Brain microvascular endothelial cell (primary cell): ENCODE data around the gene OLFM3.

Source experiments
- DNase-seq: peaks from one replicate; pipeline ENCODE4 v3.0.0-alpha.2; 2020
- H3K27ac ChIP-seq: fragments of 250-450 bp; sonication (Bioruptor Pico); 2 replicates; pipeline ENCODE4 v1.5.1; 2020; ENCODE audit warnings: mild to moderate bottlenecking, moderate library complexity
- H3K27me3 ChIP-seq: fragments of 250-450 bp; sonication (Bioruptor Pico); replicated peaks from 2 replicates; pipeline ENCODE4 v1.5.1; 2020; ENCODE audit warnings: mild to moderate bottlenecking
- H3K36me3 ChIP-seq: fragments of 250-450 bp; sonication (Bioruptor Pico); replicated peaks from 2 replicates; pipeline ENCODE4 v1.5.1; 2020; ENCODE audit warnings: mild to moderate bottlenecking
- H3K4me3 ChIP-seq: 2 replicates; pipeline ENCODE4 v1.5.1; 2011; ENCODE audit warnings: low read depth, mild to moderate bottlenecking, control low read depth, low read length, moderate library complexity
- in situ Hi-C: cut with HindIII; loops from 2 replicates; pipeline ENCODE4 v1.10.0; 2017; ENCODE audit warnings: low sequenced_read_pairs, low pct_ligation_motif_present
- TF ChIP-seq, protein P1 (sequence below): IDR thresholded peaks from 2 replicates; pipeline ENCODE4 v1.5.1; 2011; ENCODE audit warnings: low read depth, mild to moderate bottlenecking, moderate library complexity, low read length, control low read depth, inconsistent platforms; ENCODE audit errors: missing control alignments

The OLFM3 gene

DNA sequence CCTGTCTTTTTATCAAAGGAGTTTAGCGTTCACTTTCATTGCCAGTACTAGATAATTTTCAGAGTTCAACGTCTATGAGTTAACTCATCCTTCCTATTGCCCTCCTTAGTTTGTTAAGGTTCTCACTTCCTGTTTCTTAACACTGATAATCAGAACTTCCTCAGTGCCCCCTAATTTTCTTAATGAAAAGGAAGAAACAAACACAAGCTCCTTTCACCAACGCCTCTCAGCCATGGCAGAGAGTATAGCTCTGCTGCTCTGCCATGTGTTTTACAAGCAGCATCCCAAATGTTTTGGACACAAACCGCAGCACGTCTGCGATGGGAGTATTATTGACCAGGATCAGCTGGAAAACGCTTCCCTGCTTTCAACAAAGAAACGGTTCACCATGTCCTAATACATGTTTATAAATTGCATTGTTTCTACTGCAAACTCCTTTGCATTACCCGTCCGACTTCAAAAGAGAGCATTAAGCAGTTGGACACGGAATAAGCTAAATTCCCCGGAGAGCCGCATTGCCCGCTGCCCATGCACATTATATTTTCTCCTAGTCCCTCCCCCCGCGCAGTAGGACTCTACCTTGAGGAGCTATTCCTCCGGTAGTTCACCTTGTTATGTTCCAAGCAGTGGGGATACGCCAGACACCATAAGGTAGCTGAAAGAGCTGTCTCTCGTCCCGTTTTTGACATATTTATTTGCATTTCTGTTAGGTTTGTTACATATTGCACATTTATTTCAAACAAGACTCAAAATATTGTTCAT is 561 bp downstream of the OLFM3 start:
- Histone ChIP-seq H3K27ac (no peak overlapping the region), H3K36me3 (no peaks in the 10 kb centered on the region), H3K27me3 (no peaks in the 10 kb centered on the region), H3K4me3 (no peak overlapping the region)
- in situ Hi-C loops, result no loop called here
- TF ChIP-seq, protein P1, sequence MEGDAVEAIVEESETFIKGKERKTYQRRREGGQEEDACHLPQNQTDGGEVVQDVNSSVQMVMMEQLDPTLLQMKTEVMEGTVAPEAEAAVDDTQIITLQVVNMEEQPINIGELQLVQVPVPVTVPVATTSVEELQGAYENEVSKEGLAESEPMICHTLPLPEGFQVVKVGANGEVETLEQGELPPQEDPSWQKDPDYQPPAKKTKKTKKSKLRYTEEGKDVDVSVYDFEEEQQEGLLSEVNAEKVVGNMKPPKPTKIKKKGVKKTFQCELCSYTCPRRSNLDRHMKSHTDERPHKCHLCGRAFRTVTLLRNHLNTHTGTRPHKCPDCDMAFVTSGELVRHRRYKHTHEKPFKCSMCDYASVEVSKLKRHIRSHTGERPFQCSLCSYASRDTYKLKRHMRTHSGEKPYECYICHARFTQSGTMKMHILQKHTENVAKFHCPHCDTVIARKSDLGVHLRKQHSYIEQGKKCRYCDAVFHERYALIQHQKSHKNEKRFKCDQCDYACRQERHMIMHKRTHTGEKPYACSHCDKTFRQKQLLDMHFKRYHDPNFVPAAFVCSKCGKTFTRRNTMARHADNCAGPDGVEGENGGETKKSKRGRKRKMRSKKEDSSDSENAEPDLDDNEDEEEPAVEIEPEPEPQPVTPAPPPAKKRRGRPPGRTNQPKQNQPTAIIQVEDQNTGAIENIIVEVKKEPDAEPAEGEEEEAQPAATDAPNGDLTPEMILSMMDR, result no peak
- no peak for DNase-seq

DNA sequence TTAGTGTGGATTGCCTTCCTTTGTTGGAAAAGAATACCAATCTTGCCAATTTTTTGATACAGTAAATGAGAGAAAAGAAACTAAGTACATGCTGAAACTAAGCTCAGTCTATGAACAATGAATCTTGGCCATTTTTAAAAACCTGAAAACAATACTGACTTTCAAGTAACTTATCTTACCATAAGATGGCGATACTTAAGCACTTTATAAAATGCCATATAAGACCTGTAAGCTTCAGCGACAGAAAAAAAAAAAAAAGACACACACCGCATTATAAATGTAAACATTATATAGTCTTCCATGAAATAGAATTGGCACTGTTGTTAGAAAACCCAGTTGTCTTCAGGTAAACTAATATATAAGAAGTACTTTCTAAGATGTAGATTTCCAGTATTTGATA is 3.0 kb downstream of the OLFM3 start:
- in situ Hi-C loops, result no loop called here
- DNase-seq, result no peak
- H3K36me3 ChIP-seq, result no peaks in the 10 kb centered on the region
- H3K27me3 ChIP-seq, result no peaks in the 10 kb centered on the region
- TF ChIP-seq, protein P1, result no peak
- no peak overlapping the region for H3K4me3 ChIP-seq
- H3K27ac ChIP-seq, result no peak overlapping the region

DNA sequence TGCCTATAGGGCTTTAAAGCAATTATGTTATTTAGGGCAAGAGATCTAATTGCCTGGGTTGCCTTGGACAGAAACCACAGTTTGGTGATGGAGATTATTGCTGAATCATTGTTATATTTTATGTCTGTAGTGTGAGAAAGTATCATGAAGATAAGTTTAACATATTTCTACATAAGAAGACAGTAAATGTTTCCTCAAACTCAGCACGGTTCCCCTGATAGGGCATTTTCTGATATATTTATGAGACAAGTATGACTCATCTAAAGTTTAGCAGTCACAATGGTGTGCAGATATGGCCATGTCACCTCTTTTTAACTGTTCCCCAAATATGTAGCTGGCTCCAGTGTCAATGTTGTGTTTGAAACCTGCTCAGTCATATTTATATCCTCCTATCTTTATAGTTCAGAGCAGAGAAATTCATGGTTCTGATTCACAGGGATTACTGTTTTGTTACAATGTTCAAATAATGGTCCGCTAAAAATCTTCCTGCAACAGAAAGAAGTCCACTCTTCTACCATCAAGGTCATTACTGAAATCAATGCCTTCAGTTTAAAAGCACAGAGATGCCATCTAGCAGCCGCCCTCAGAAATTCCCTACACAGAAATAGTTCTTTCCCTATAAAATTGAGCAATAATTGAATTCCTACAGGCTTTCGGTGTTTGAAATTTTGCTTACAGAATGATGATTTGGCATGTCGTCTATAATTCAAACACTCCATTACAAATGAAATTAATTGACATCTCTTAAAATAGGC is 3.7 kb downstream of the OLFM3 start:
- Histone ChIP-seq H3K36me3 (no peaks in the 10 kb centered on the region), H3K4me3 (no peak overlapping the region), H3K27me3 (no peaks in the 10 kb centered on the region), H3K27ac (no peak overlapping the region)
- TF ChIP-seq, protein P1, result no peak
- no peak for DNase-seq
- in situ Hi-C loops, result no loop called here

DNA sequence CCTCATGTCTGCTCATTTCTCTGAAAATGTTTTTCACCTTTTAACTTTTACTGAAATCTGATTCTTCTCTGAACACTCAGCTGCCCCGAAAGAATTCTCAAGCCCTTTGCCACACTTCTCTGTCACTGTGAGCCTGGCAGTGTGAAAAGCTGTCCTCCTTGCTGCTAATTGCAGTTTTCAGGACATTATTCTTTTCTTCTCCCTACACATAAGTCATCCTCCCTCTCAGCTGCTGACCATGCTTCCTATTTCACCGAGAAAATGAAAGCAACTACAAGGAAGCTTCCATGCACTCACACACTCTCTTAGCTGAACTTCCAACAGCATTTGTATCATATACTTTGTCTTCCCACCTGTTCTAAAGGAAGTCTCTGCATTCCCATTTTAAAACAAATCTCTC is 15.8 kb downstream of the OLFM3 start:
- TF ChIP-seq, protein P1, result no peak

DNA sequence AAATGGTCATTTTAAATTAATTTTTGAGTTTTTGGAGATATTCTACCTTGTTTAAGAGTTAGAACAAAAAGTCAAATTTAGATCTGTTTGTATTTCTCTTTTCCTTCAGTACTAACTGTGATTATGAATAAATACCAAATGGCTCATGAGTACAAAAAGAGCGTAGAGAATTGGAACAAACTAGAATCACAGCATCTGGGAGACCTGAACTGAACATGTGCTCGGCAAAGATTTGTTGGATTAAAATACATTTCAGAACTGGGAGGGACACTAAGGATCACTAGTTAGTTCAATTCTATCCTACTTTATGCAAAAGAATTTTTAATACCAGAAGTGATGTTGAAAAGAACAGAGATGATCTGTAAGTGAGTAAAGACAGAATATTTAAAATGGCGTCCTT is 19.5 kb downstream of the OLFM3 start:
- DNase-seq, result no peak
- no peak overlapping the region for H3K27ac ChIP-seq
- H3K36me3 ChIP-seq, result no peaks in the 10 kb centered on the region
- in situ Hi-C loops, result no loop called here
- H3K4me3 ChIP-seq, result no peak overlapping the region
- no peaks in the 10 kb centered on the region for H3K27me3 ChIP-seq
- TF ChIP-seq, protein P1, result no peak

More for the DNA sequence above, 15.8 kb downstream of the OLFM3 start:
- Histone ChIP-seq H3K27me3 (no peaks in the 10 kb centered on the region), H3K36me3 (no peaks in the 10 kb centered on the region), H3K27ac (no peak overlapping the region), H3K4me3 (no peak overlapping the region)
- in situ Hi-C loops, result no loop called here
- DNase-seq, result no peak

DNA sequence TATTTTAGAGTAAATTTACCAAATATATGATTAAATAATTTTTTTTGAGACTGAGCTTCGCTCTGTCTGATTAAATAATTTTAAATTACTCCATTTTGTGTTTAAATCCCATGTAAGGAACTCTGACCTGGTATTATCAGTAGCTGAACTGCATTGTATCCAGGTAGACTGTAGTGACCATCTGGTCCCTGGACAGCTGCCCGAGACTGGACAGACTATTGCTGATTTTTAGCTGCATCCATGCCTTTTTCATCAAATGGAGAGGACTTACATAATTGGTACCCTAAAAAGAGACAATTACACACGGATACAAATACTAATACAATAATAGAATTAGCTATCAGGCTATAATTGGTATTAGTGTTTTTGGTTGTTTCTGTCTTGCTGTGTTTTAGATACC is 20.6 kb downstream of the OLFM3 start:
- Histone ChIP-seq H3K4me3 (no peak overlapping the region), H3K36me3 (no peaks in the 10 kb centered on the region), H3K27ac (no peak overlapping the region), H3K27me3 (no peaks in the 10 kb centered on the region)
- in situ Hi-C loops, result no loop called here
- DNase-seq, result no peak
- TF ChIP-seq, protein P1, result no peak
